Measurements from ENCODE around the gene JARID2.
"Not testable (repeated sequence)": the region's sequence is repeated elsewhere in the genome, so short reads cannot be mapped to it uniquely, and the experiment has no call there.

Gene JARID2

DNA sequence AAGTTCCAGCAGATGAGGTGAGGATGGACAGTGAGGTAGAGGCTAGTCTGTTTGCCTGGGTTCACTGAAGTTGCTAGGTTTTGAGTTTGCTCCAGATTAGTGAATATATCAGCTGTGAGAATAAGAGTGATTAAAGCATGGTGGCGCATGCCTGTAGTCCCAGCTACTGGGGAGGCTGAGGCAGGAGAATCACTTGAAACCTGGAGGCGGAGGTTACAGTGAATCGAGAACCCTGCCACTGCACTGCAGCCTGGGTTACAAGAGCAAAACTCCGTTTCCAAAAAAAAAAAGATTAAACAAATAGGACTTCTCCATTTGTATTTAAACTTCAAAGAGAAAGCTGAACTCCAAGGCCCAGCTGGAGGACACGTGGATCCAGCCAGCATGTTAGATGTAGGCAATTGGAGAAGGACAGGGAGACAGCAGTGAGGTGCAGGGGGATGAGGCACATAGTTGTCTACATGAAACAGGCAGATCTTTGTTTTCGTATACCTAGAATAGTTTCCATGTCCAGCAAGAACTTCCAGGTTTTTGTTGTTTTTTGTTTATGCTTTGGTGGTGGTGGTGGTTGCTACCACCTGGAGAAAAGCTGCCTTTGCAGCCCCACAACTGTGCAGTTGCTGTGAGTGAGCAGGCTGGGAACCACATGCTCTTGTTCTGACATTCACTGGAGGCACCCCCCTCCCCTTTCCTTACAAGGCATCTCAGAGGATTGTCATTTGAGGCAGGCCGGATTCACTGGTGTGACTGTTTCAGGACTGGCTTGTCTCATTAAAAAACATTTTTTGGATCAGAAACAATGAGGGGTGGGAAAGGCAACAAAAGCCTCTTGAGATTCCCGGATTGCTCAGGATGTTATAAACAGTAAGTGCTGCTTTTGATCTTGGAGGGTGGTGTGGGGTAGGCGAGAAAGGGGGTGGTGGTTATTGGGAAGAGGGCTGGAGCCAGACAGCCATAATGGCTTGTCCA, 72.3 kb downstream of the JARID2 start:
- H3K27ac Mint-ChIP-seq: peak overlapping the region; percentile 84
- no peaks in the 10 kb centered on the region for H3K27me3 Mint-ChIP-seq
- peak overlapping the region; percentile 60 for H3K4me3 Mint-ChIP-seq
- H3K36me3 Mint-ChIP-seq (ENCODE audit: low read depth): peaks cover 25% of the 10 kb centered on the region
- no peaks in the 10 kb centered on the region for H3K9me3 Mint-ChIP-seq
- H3K4me1 Mint-ChIP-seq (ENCODE audit: low read depth): peaks cover 99% of the 10 kb centered on the region

DNA sequence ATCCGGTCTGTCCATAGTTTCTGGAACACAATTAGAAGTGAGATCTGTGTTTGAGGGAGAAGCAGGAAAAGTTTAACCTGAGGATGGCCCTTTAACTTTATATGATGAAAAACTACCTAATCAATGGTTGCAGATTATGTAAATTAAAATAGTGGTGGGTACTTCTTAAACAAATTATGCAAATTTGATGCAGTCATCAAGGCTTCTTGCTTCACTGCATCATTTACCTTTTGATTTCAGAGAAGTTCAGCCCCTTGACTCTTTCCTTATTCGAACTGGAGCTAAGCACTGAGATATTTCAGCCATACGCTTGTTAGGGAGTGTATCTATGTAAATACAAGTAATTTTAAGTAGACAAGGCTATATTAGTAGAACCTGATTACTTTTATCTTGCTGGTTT, 73.8 kb downstream of the JARID2 start:
- Mint-ChIP-seq H3K27me3 (no peaks in the 10 kb centered on the region), H3K36me3 (ENCODE audit: low read depth) (peaks cover 33% of the 10 kb centered on the region), H3K9me3 (no peaks in the 10 kb centered on the region), H3K4me3 (peak overlapping the region; percentile 38), H3K4me1 (ENCODE audit: low read depth) (peaks cover 98% of the 10 kb centered on the region), H3K27ac (peak overlapping the region; percentile 84)

DNA sequence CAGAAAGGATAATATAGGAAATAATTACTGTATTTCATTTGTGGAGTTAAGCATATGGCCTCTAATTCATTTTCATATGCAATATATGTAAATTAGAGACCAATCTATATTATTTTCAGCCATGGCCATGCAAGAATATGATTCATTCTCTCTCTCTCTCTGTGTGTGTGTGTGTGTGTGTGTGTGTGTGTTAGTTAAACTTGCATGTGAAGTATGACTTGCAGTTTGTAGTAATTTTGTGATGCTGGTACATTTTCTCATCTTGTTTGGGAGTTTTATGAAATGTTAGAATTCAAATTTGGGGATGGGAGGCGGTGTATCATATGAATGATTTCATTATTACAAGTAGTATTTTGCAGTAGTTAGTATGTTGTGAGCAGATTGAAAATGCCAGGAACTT, 74.8 kb downstream of the JARID2 start:
- peaks cover 99% of the 10 kb centered on the region for H3K4me1 Mint-ChIP-seq (ENCODE audit: low read depth)
- H3K4me3 Mint-ChIP-seq: no peak overlapping the region
- H3K27ac Mint-ChIP-seq: peak overlapping the region; percentile 76

DNA sequence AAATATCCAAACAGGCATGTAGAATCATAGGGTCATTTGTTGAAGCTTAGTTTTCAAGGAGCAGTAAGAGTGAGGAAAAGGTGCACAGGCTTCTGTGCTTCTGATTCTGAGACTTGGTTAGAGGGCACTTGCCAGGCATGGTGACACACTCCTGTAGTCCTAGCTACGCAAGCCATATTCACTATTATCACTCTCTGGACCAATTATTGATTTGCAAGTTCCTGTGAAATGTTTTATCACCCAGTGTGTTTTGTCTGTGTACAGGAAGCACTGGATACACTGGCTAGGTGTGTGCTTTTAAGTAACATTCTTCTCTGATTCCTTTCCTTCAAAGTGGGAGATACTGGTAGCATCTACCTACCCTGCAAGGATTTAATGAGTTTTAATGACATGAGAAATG, 76.3 kb downstream of the JARID2 start:
- H3K9me3 Mint-ChIP-seq: no peaks in the 10 kb centered on the region
- no peak overlapping the region for H3K4me3 Mint-ChIP-seq
- no peak overlapping the region for H3K27ac Mint-ChIP-seq
- H3K27me3 Mint-ChIP-seq: no peaks in the 10 kb centered on the region
- peaks cover 99% of the 10 kb centered on the region for H3K4me1 Mint-ChIP-seq (ENCODE audit: low read depth)
- peaks cover 35% of the 10 kb centered on the region for H3K36me3 Mint-ChIP-seq (ENCODE audit: low read depth)

More for the DNA sequence above, 74.8 kb downstream of the JARID2 start:
- H3K9me3 Mint-ChIP-seq: no peaks in the 10 kb centered on the region
- peaks cover 37% of the 10 kb centered on the region for H3K36me3 Mint-ChIP-seq (ENCODE audit: low read depth)
- no peaks in the 10 kb centered on the region for H3K27me3 Mint-ChIP-seq

DNA sequence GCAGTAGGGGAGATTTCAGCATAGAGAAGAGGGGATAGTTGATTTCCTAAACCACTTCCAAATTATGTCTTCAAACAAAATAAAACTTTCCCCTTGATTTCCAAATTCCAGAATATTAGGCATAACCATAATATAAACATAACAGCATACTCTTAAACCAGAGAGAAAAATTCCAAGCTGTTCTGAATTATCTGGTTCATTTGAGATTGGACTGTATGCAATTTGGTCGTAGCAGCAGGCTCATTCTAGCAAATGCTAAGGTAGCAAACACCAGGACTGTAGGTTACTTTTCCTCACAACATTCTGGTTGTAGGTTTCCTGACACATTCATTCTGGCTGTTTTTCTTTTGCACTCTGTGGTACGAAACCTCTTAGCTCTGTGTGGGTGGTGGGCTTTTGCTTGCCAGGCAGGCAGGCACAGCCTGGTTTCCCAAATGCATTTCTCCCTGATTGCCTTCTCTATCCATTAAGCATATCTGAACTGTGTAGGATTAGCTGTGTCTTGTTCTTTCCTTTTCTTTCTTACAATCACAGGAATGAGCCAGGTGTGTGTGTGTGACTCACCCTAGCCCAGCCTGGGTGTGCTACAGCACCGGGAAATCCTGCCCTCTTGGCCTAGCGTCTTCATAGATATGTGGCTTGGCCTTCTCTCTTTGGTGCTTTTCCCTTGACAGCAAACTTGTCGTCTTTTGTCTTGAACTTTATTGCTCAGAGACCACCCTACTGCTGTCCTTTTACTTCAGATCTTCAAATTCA, 77.1 kb downstream of the JARID2 start:
- Mint-ChIP-seq H3K4me1 (ENCODE audit: low read depth) (peaks cover 99% of the 10 kb centered on the region), H3K36me3 (ENCODE audit: low read depth) (peaks cover 31% of the 10 kb centered on the region), H3K27me3 (no peaks in the 10 kb centered on the region), H3K27ac (peak overlapping the region; percentile 60), H3K4me3 (peak overlapping the region; percentile 33), H3K9me3 (no peaks in the 10 kb centered on the region)

DNA sequence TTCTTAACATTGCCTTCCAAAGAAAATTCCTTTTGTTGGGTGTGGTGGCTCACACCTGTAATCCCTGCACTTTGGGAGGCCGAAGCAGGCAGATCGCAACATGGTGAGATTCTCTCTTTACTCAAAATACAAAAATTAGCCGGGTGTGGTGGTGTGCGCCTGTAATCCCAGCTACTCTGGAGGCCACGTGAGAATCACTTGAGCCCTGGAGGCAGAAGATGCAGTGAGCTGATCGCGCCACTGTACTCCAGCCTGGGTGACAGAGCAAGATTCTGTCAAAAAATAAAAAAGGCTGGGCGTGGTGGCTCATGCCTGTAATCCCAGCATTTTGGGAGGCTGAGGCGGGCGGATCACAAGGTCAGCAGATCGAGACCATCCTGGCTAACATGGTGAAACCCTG, 77.7 kb downstream of the JARID2 start:
- Mint-ChIP-seq H3K4me3 (peak overlapping the region; percentile 33), H3K27ac (peak overlapping the region; percentile 60), H3K36me3 (ENCODE audit: low read depth) (peaks cover 25% of the 10 kb centered on the region), H3K4me1 (ENCODE audit: low read depth) (peaks cover 99% of the 10 kb centered on the region)
- H3K9me3 Mint-ChIP-seq, H3K27me3 Mint-ChIP-seq: not testable (repeated sequence)

DNA sequence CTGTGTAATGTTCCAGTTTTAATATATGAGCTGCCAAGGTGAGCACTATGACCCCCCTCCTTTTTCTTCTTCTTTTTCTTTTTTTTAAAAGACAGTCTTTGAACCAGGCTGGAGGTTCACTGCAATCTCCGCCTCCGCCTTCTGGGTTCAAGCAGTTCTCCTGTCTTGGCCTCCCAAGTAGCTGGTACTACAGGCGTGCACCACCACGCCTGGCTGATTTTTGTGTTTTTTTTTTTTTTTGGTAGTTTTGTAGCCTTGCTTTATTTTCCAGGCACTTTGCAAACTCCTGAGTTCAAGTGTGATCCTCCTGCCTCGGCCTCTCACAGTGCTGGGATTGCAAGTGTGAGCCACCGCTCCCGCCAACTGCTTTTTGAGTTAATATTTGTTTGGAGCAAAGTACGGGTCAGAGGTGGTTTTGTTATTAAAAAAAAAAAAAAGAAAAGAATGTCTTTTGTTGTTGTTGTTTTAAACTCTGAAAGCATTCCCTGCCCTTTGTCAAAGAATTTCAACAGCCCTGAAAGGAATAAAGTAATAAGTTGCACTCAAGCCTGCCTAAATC, 78.6 kb downstream of the JARID2 start:
- Mint-ChIP-seq H3K4me3 (no peak overlapping the region), H3K4me1 (ENCODE audit: low read depth) (peaks cover 99% of the 10 kb centered on the region), H3K27me3 (no peaks in the 10 kb centered on the region), H3K9me3 (no peaks in the 10 kb centered on the region), H3K27ac (no peak overlapping the region), H3K36me3 (ENCODE audit: low read depth) (peaks cover 17% of the 10 kb centered on the region)

DNA sequence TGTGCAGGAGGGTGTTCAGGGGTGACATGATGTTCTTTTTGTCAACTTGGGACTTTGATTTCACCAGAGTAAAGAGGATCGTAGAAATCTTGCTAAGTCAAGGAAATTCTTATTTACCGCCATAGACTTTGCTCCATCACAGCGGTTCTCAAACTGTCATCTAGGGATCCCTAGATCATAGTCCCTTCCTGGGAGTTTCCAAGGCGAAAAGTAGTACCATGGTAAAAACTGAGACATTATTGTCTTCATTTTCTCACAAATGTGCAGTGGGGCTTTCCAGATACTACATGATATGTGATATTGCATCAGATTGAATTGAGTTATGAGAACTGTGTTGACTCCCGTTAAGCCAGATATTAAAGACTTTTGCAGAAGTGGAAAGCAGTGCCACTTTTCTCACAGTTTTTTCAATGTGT, 79.7 kb downstream of the JARID2 start:
- Mint-ChIP-seq H3K4me1 (ENCODE audit: low read depth) (peaks cover 99% of the 10 kb centered on the region), H3K4me3 (peak overlapping the region; percentile 19), H3K36me3 (ENCODE audit: low read depth) (peaks cover 21% of the 10 kb centered on the region)

DNA sequence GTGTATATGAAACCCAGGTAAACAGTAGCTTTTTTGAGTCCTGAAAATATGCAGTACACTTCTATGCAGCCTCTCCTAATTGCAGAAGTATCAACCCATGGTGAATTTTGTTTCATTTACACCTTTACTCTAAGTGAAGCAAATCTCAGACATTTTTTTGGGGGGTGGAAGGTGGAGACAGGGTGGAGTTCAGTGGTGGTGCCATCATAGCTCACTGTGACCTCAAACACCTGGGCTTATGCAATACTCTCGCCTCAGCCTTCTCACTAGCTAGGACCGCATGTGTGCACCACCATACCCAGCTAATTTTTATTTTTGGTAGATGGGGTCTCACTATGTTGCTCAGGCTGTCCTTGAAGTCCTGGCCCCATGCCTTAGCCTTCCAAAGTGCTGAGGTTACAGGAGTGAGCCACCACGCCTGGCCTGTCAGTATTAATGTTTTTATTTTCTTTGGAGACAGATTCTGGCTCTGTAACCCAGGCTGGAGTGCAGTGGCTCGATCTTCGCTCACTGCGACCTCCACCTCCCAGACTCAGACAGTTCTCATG, 80.3 kb downstream of the JARID2 start:
- Mint-ChIP-seq H3K4me1 (ENCODE audit: low read depth) (peaks cover 99% of the 10 kb centered on the region), H3K9me3 (no peaks in the 10 kb centered on the region), H3K4me3 (peak overlapping the region; percentile 24), H3K27ac (peak overlapping the region; percentile 64), H3K36me3 (ENCODE audit: low read depth) (peaks cover 21% of the 10 kb centered on the region), H3K27me3 (no peaks in the 10 kb centered on the region)

More for the DNA sequence above, 79.7 kb downstream of the JARID2 start:
- H3K9me3 Mint-ChIP-seq: no peaks in the 10 kb centered on the region
- no peaks in the 10 kb centered on the region for H3K27me3 Mint-ChIP-seq
- H3K27ac Mint-ChIP-seq: peak overlapping the region; percentile 73

DNA sequence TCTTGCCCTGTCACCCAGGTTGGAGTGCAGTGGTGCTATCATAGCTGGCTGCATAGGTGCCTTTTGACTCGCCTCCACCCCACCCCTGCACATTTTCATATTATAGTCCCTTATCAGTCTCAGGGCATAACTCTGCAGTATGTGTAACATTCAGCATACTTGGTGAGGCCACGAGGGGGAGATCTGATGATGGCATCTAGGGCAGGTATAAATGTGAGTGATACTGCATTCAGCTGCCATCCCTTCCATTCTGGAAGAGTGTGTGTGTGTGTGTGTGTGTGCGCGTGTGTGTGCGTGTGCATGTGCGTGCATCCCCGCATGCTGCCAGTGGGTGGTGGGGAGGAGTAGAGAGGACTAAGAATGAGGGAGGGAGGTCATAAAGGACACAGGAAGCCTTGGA, 81.4 kb downstream of the JARID2 start:
- peak overlapping the region; percentile 33 for H3K4me3 Mint-ChIP-seq
- peak overlapping the region; percentile 64 for H3K27ac Mint-ChIP-seq
- H3K36me3 Mint-ChIP-seq (ENCODE audit: low read depth): peaks cover 21% of the 10 kb centered on the region
- no peaks in the 10 kb centered on the region for H3K9me3 Mint-ChIP-seq
- no peaks in the 10 kb centered on the region for H3K27me3 Mint-ChIP-seq
- peaks cover 99% of the 10 kb centered on the region for H3K4me1 Mint-ChIP-seq (ENCODE audit: low read depth)

DNA sequence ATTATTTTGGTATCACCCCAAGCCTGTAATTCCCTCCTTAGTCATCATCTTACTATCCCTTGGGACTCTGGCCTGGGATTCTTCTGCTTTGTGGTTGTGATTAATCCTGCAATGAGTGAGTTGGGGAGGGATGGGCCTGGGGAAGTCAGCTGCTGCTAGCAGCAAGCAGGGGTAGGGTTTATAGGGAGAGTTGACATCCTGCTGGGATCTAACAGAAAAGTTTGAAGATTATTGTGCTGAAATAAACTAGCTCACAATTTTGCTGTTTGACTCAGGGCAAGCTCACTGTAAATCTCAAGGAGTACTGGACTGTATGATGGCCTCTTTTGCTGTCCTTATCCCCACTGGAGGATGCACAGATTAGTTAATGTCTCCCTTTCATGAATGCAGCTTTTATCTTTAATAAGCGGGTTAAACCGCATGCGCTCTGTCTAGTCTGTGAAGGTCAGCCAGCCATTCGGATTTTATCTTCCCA, 83.4 kb downstream of the JARID2 start:
- H3K4me1 Mint-ChIP-seq (ENCODE audit: low read depth): peaks cover 96% of the 10 kb centered on the region
- no peak overlapping the region for H3K4me3 Mint-ChIP-seq
- H3K36me3 Mint-ChIP-seq (ENCODE audit: low read depth): peaks cover 21% of the 10 kb centered on the region
- H3K9me3 Mint-ChIP-seq: no peaks in the 10 kb centered on the region
- H3K27me3 Mint-ChIP-seq: no peaks in the 10 kb centered on the region
- H3K27ac Mint-ChIP-seq: peak overlapping the region; percentile 83

DNA sequence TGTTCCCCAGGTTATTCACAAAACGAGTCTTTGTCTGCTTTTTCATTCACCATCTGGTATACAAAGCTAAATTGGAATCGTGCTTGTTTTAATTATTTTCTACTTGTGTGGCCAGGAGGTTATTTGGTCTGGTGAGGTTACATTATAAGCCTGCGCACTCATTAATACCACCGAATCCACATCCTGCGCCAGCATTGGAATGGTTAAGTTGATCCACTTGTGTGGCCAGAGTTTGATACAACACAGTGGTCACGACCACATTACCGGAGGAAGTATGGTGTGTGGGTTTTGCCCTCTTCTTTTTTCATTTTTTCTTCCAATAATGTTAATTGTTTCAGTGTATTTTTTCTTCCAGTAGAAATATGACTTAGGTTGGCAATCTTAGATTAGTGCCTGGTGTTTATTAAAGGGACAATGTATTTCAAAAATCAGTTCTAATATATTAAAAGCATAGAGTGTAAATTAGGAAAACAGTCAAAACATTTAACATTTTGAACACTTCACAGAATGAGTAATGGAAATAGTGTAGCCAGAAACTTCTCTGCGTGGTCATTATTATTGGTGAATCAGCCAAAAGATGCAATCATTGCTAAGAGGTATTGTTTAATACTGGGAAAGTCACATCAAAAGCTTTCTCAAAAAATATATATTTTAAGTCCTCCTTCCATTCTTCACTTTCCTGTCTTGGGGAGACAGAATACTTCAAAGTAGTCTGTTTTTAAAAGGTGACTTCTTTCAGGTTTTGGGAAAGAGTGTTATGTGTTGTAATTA, 84.5 kb downstream of the JARID2 start:
- Mint-ChIP-seq H3K27ac (peak overlapping the region; percentile 83), H3K36me3 (ENCODE audit: low read depth) (peaks cover 19% of the 10 kb centered on the region), H3K4me1 (ENCODE audit: low read depth) (peaks cover 97% of the 10 kb centered on the region), H3K27me3 (no peaks in the 10 kb centered on the region), H3K4me3 (peak overlapping the region; percentile 60), H3K9me3 (no peaks in the 10 kb centered on the region)

DNA sequence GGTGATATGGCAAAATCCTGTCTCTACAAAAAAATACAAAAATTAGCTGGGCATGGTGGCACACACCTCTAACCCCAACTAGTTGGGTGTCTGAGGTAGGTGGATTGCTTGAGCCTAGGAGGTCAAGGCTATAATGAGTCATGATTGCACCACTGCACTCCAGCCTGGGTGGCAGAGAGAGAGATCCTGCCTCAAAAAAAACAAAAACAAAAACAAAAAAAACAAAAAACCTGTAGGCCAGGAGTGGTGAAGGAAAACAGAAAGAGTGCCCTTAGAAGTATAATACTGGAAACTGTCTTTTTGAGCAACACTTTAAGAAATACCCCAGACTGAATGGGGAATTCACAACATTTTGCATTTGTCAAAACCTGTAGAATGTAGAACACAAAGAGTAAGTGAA, 85.3 kb downstream of the JARID2 start:
- peaks cover 16% of the 10 kb centered on the region for H3K36me3 Mint-ChIP-seq (ENCODE audit: low read depth)
- peaks cover 97% of the 10 kb centered on the region for H3K4me1 Mint-ChIP-seq (ENCODE audit: low read depth)

More for the DNA sequence above, 85.3 kb downstream of the JARID2 start:
- Mint-ChIP-seq H3K27ac (peak overlapping the region; percentile 83), H3K9me3 (no peaks in the 10 kb centered on the region), H3K27me3 (no peaks in the 10 kb centered on the region), H3K4me3 (peak overlapping the region; percentile 60)
